Tibial nerve (tissue), 4 donors: ENCODE data around the gene MLXIP. TPM values are rescaled to one million over a fixed set of nuclear protein-coding genes. Genes with fewer than 3 reads are reported as not detected.

Experiments
- DNase-seq, 2 donors: peaks; one replicate each; pipeline ENCODE4 v3.0.0-alpha.2; 2019; ENCODE audit warnings: low spot score in 2 of 2
- H3K27ac ChIP-seq, 4 donors: fragments of 200-600 bp; sonication (generic) in 3 of 4; one replicate each; pipeline ENCODE4 v1.5.1; 2017 to 2019; ENCODE audit warnings: mild to moderate bottlenecking in 1 of 4
- H3K27me3 ChIP-seq, 2 donors: fragments of 200-600 bp; sonication (generic) in 1 of 2; one replicate each; pipeline versions ENCODE4 v1.5.1 to v1.6.0; 2017 to 2019
- H3K36me3 ChIP-seq, 3 donors: fragments of 200-600 bp; sonication (generic); one replicate each; pipeline ENCODE4 v1.5.1; 2018 to 2019
- H3K4me1 ChIP-seq, 4 donors: fragments of 200-600 bp; sonication (generic) in 3 of 4; one replicate each; pipeline ENCODE4 v1.5.1; 2017 to 2019
- H3K4me3 ChIP-seq, 4 donors: fragments of 200-600 bp; sonication (generic) in 3 of 4; one replicate each; pipeline ENCODE4 v1.5.1; 2017 to 2019; ENCODE audit warnings: mild to moderate bottlenecking in 1 of 4, moderate library complexity in 1 of 4
- H3K9me3 ChIP-seq, 4 donors: fragments of 200-600 bp; sonication (generic) in 3 of 4; one replicate each; pipeline ENCODE4 v1.5.1; 2017 to 2019
- CTCF ChIP-seq, 5 experiments: fragments of 200-600 bp in 3 of 5; fragments of 450-650 bp in 2 of 5; sonication (generic) in 3 of 5; IDR thresholded peaks; one replicate each; pipeline ENCODE4 v1.5.1; 2016 to 2019; ENCODE audit warnings: antibody characterized with exemption in 5 of 5, mild to moderate bottlenecking in 3 of 5, moderate library complexity in 2 of 5
- EP300 ChIP-seq, 2 donors: sonication (generic); formaldehyde crosslinking; IDR thresholded peaks; one replicate each; pipeline ENCODE4 v1.6.1; 2017; ENCODE audit warnings: antibody characterized with exemption in 2 of 2, mild to moderate bottlenecking in 1 of 2
- POLR2A ChIP-seq, 2 donors: fragments of 450-650 bp; IDR thresholded peaks; one replicate each; pipeline ENCODE4 v1.6.1; 2017; ENCODE audit warnings: antibody characterized with exemption in 2 of 2, mild to moderate bottlenecking in 2 of 2, moderate library complexity in 2 of 2
- WGBS, 2 donors: methylation state at CpG; one replicate each; pipeline ENCODE4 v1.1.5; 2018; 5-methylcytosine and 5-hydroxymethylcytosine counted together
- total RNA-seq, 4 donors: library from RNA; depleted of rRNA; stranded (reverse); fragments of >200 nt; gene quantifications; one replicate each; pipeline ENCODE4 v1.1.0, GENCODE V29; 2016

MLXIP gene
- total RNA-seq, 4 donors from 2014 or later = 22.1 to 57.0 (median 27.1) TPM

- Histone ChIP-seq H3K4me1 (no peaks in the 10 kb centered on the region), H3K27ac (no peak overlapping the region), H3K36me3 (no peaks in the 10 kb centered on the region), H3K27me3 (peaks cover 0 to 28% of the 10 kb centered on the region in 2 donors), H3K4me3 (no peak overlapping the region), H3K9me3 (peaks cover 0 to 14% (median 1%) of the 10 kb centered on the region in 4 donors)
- WGBS, 2 donors = 80 to 94% methylated on average over 4 of the region's 4 CpGs
- no peak for DNase-seq
- no peak for TF ChIP-seq CTCF (IDR thresholded peaks at IDR 0.05)
- no peak for TF ChIP-seq POLR2A (IDR thresholded peaks at IDR 0.05)
- TF ChIP-seq EP300 (IDR thresholded peaks at IDR 0.05) = no peak
Measured at GRCh38 chr12:122195405-122195804, 116.8 kb downstream of the MLXIP start.

Other genes with a start within 250 kb of the MLXIP start
- 1 to 10 TPM in 1 of 4 donors, under 1 TPM in 1, not detected in 2; 0.63 to 1.1 TPM for gene HPD, start 219.9 kb upstream of the MLXIP start, total RNA-seq
- 10 to 100 TPM; 22.4 to 47.7 (median 42.8) TPM for gene PSMD9, start 190.0 kb upstream of the MLXIP start, total RNA-seq
- gene CFAP251, start 160.2 kb upstream of the MLXIP start, total RNA-seq = 1 to 10 TPM; 3.0 to 5.4 (median 3.9) TPM
- gene BCL7A, start 56.9 kb upstream of the MLXIP start, total RNA-seq = 10 to 100 TPM in 1 of 4 donors, 1 to 10 TPM in 3; 2.4 to 10.7 (median 5.1) TPM
- gene IL31, start 95.5 kb downstream of the MLXIP start, total RNA-seq = not detected
- gene LRRC43, start 104.4 kb downstream of the MLXIP start, total RNA-seq = 1 to 10 TPM in 1 of 4 donors, not detected in 3; 1.3 TPM
- under 1 TPM in 1 of 4 donors, not detected in 3; 0.30 TPM for gene B3GNT4, start 125.0 kb downstream of the MLXIP start, total RNA-seq
- gene DIABLO, start 147.3 kb downstream of the MLXIP start, total RNA-seq = 10 to 100 TPM; 40.8 to 52.5 (median 42.5) TPM
- 10 to 100 TPM; 12.6 to 23.6 (median 19.2) TPM for gene VPS33A, start 187.7 kb downstream of the MLXIP start, total RNA-seq